DLD1 (cell line): ENCODE results near the gene CTSZ.
"Not testable (repeated sequence)": the region's sequence is repeated elsewhere in the genome, so short reads cannot be mapped to it uniquely, and the experiment has no call there.

Source experiments
- in situ Hi-C: cut with HindIII; loops from 2 replicates; pipeline ENCODE4 v1.10.0; 2017; ENCODE audit warnings: low sequenced_read_pairs

CTSZ gene

GRCh38 chr20:58982406-58983114 is 24.5 kb downstream of the CTSZ start:
- in situ Hi-C loops: no loop called here

GRCh38 chr20:58981628-58982364 is 25.3 kb downstream of the CTSZ start:
- in situ Hi-C loops: no loop called here

GRCh38 chr20:58980711-58981627 is 26.1 kb downstream of the CTSZ start, which contains the start of gene NELFCD:
Gene NELFCD (plus strand): TSS chr20:58981256. CDS start chr20:58981310, 54 bp downstream.
- in situ Hi-C loops: no loop called here

GRCh38 chr20:58978351-58979190 is 28.5 kb downstream of the CTSZ start:
- in situ Hi-C loops: no loop called here

- in situ Hi-C loops: no loop called here
Measured at GRCh38 chr20:58976061-58976730, 30.9 kb downstream of the CTSZ start.

- in situ Hi-C loops: no loop called here
Measured at GRCh38 chr20:58975353-58975752, 31.7 kb downstream of the CTSZ start.

- in situ Hi-C loops: loop anchor here (5.0 kb wide), 1 partner anchor 68 kb away; the partner anchor contains the start of gene PRELID3B
Measured at GRCh38 chr20:58973866-58974265, 33.2 kb downstream of the CTSZ start.

GRCh38 chr20:58973179-58973578 is 33.9 kb downstream of the CTSZ start:
- in situ Hi-C loops: loop anchor here (5.0 kb wide), 1 partner anchor 69 kb away; the partner anchor contains the start of gene PRELID3B

GRCh38 chr20:58971429-58971828 is 35.6 kb downstream of the CTSZ start:
- in situ Hi-C loops: loop anchor here (5.0 kb wide), 1 partner anchor 71 kb away; the partner anchor contains the start of gene PRELID3B

GRCh38 chr20:58970146-58970545 is 36.9 kb downstream of the CTSZ start:
- in situ Hi-C loops: loop anchor here (5.0 kb wide), 1 partner anchor 72 kb away; the partner anchor contains the start of gene PRELID3B

GRCh38 chr20:58969439-58969838 is 37.6 kb downstream of the CTSZ start:
- in situ Hi-C loops: no loop called here

GRCh38 chr20:58967652-58968429 is 39.2 kb downstream of the CTSZ start:
- in situ Hi-C loops: no loop called here

- in situ Hi-C loops: no loop called here
Measured at GRCh38 chr20:58965270-58966064, 41.6 kb downstream of the CTSZ start.

GRCh38 chr20:58963922-58964321 is 43.1 kb downstream of the CTSZ start:
- in situ Hi-C loops: not testable (repeated sequence)

- in situ Hi-C loops: no loop called here
Measured at GRCh38 chr20:58963060-58963584, 43.9 kb downstream of the CTSZ start.

- in situ Hi-C loops: no loop called here
Measured at GRCh38 chr20:58959652-58960051, 47.4 kb downstream of the CTSZ start.

- in situ Hi-C loops: no loop called here
Measured at GRCh38 chr20:58956078-58956477, 51.0 kb downstream of the CTSZ start.

GRCh38 chr20:58953050-58953449 is 54.0 kb downstream of the CTSZ start:
- in situ Hi-C loops: no loop called here
